OCI-M2 (cell line): ENCODE data around the gene ELAVL2.

ENCODE experiments used
- DNase-seq: peaks from one replicate; lab custom pipeline; 2025; ENCODE audit not compliant: unreplicated experiment; lab: John Stamatoyannopoulos, UW

Gene ELAVL2

GRCh38 chr9:23826120-23826629 lies at the start of gene ELAVL2:
TSS of gene ELAVL2 (minus strand) at chr9:23826240. CDS start at chr9:23762234, 64,006 bp downstream.
- no peak for DNase-seq

DNA sequence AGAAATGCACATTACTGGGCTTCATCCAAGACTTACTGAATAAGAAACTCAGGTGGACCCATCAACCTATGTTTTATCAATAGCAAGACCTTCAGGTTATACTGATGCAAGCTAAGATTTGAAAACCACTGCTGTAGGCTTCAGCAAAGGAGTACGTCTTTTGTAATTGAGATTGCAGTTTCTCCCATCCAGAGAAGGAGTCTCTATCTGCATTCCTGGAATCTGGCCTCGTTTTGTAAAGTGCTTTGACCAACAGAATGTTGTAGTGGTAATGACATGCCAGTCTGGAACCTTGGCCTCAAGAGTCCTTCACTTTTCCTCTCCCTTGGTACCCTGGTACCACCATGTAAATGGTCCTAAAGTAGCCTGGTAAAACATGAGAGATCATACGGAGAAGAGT lies 32.2 kb upstream of the ELAVL2 start:
- DNase-seq, result no peak

- no peak for DNase-seq
These were observed 30.0 kb upstream of the ELAVL2 start for GRCh38 chr9:23855873-23856604.

DNA sequence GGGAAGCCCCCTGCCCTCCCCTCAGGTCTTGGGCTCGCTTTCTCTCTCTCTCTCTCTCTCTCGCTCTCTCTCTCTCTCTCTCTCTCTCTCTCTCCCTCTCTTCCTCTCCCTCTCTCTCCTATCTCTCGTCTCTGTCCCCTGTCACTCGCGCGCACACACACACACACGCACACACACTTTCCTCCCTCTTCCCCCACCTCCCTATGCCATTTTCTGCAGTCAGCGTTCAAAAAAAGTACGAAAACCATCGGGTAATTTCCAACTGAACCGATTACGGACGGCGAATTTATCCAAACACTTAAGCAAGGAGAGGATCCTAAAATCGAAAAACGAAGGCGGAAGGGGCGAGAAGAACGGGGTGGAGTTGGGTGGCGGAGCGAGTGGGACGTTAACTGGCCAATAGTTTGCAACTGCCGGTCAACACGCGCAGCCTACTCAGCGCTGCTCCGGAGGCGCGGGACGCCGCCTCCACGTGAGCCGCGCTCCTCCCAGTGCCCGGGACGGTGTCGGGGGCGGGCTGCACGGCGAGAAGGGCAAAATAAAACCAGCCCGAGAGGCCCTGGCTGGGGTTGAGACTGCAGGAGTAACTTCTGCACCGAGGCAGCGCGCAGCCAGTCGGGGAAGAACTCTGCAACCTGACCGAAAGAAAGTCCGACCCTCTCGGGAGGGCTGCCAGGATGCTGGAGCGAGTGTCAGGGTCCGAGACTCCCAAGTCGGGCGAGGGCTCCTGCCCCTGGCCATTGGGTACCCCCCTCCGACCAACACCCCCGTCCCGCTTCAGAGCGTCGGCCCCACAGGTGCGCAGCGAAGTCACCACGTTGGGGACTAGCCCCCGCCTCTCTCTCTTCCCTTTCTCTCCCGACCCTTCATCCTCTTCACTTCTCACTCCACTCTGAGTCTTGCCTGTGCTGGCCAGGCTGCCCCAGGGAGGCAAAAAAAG lies 24.9 kb upstream of the ELAVL2 start:
- no peak for DNase-seq

DNA sequence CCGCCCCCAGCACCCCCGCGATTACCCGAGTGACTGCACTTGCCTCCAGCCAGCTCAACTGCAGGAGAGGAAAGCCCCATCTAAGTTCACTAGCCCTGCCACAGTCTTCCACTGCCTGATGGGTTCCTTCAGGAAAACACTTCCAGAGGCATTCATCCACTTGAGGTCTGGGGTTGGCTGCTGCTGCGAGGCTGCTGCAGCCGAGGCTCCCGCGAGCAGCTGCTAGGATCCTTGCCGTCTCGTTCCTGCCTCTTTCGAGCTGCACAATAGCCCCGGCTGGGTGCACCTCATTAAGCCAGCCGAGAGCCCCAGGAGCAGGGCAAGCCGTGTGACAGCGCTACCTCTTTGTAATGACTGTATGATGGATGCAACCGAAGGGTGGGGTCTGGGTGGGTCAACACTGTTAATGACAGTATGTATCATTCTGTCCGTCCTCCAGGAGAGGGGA lies 24.2 kb upstream of the ELAVL2 start:
- no peak for DNase-seq

DNA sequence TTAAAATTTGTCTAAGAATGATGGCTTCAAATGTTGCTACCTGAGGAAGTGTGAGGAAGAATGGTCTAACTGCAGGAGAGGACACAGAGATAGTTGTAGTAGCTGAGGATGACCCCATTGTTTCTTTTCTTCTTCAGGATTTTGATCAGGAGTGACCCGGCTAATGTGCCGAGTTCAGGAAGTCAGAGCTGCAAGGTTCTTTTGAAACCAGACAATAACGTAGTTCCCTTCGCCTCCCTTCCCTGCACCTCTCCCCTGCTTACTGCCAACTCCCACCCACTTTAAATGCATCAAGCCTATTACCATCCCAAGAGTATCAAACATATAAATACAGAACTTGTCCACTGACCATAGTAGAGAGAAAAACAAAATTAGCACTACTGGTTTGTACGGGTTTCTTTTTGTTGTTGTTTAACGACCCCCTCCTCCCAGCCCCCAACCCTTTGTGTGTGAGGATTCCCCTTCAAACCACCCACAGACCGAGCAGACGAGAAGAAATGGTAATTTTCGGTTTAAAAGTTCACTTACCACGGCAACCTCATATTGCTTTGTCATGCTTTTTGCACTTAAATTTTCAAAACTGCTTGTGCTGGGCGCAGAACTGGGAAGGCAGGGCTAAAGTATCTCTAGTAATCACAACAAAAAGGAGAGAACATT lies 23.5 kb upstream of the ELAVL2 start:
- no peak for DNase-seq

DNA sequence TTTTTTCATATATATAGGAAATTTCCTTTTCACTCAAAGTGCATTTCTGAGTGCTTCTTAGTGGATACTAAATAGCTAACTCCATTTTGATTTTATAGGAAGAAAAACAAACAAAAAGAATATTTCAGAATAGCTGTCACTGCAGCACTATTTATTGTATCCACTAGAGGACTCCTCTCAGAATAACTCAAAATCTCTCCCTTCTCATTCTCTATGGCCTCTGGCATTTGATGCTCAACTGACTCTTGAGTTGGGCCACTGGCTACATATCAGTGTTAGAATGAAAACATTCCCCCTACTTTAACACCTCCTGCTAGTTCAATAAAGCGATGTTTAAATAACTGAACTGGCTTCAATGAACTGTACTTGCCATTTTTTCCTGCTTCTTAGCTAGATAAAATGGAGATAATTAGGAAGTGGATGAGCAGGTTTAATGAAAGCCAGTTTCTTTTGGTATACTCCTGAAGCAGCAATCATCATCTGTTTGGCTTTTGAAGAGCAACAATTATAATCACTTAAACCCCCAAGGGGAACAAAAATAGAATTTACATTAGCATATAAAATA lies 16.6 kb upstream of the ELAVL2 start:
- no peak for DNase-seq

GRCh38 chr9:23841304-23841703 lies 15.3 kb upstream of the ELAVL2 start:
- DNase-seq, result no peak

- no peak for DNase-seq
These were observed 11.0 kb upstream of the ELAVL2 start for GRCh38 chr9:23837038-23837437.

GRCh38 chr9:23830929-23831730 lies 5.1 kb upstream of the ELAVL2 start:
- no peak for DNase-seq

GRCh38 chr9:23830476-23830805 lies 4.4 kb upstream of the ELAVL2 start:
- DNase-seq, result no peak

- DNase-seq, result no peak
These were observed 3.8 kb upstream of the ELAVL2 start for GRCh38 chr9:23829580-23830475.

DNA sequence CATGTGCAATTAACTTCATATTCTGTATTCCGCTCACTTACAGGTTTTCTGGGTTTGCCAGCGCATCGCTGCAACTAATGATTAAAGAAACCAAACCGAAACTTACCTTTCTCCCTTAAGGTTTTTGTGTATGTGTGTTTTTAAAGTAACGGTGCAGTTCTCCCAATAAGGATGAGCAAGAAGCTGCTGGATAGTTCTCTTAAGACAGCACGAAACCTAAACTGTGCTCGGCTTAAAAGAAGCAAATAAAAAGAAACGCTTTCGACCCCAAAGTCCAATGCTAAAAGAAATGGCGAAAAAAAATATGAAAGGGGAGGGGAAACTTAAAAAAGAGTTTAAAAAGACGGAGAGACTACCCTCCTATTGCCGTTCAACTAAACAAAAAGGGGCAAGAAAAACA lies 340 bp downstream of the ELAVL2 start:
- no peak for DNase-seq

- no peak for DNase-seq
These were observed 1.0 kb downstream of the ELAVL2 start for GRCh38 chr9:23824830-23825591.

DNA sequence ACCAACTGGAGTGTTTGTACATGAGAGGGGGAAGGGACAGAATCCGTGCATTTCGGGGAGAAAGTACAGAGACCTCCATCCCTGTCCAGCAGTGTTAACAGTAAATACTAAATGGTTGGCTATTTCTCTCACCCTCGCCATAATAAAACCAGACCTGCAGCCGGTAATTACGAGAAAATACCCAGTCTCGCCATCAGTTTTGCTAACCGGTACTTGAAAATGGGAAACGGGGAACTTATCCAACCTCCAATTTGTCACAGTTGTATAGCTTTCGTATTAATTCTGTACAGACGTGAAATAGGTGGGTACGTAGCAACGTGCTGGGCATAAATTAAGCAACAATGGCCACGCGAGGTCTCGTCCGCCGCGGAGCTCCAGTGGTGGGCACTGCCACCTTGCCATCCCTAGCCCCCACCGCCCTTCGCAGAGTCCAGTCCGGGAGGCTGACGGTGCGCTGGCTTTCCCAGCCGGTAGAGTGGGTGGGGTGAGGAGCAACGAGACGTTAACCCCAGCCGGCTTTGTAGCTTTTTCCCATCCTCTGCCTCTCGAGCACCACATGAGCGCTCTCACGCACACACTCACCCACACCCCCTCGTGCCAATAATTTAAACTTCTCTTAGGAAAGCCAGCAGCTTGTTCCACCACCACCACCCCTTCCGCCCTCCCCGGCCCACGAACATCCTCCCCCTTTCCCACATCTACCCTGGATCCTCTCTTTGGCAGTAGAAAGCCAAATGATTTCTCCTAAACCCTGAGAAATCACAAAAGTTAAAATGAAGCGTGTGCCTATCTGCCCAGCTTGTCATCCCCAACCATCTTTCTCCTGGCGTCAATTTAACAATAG lies 1.8 kb downstream of the ELAVL2 start:
- DNase-seq, result no peak

DNA sequence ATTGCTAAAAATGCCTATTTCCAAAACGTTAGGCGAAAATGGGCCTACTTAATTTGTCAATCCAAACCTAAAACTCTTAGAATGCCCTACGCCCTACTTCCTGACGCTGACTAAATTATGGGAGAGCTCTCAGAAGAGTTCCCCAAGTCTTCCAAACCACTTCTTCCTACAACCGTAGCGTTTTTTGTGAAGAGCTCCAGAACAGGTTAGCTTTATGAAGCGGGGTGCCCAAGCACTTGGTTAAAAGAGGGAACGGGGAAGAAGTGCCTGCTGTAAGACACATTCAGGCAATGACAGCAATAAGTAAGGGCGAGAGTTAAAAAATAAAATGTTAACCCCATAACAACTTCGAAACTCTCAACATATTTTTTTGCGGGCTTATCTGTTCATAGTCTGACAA lies 2.8 kb downstream of the ELAVL2 start:
- no peak for DNase-seq

GRCh38 chr9:23822261-23823169 lies 3.5 kb downstream of the ELAVL2 start:
- no peak for DNase-seq
